Esophagus (tissue), 2 donors: ENCODE data around the gene APBB2. TPM values are rescaled to one million over a fixed set of nuclear protein-coding genes. Genes with fewer than 3 reads are reported as not detected.
A peak's percentile ranks its signal among the peaks of the same experiment; 100 is the strongest.

Source experiments
- H3K27ac ChIP-seq, 2 donors: one replicate each; pipeline ENCODE4 v1.5.1; 2013; ENCODE audit warnings: low read depth in 2 of 2, mild to moderate bottlenecking in 2 of 2, inconsistent platforms in 1 of 2, low read length in 1 of 2, moderate library complexity in 1 of 2
- H3K27me3 ChIP-seq, 2 donors: one replicate each; pipeline ENCODE4 v1.6.1; 2013; ENCODE audit warnings: low read length in 2 of 2, control low read depth in 1 of 2, mild to moderate bottlenecking in 1 of 2; ENCODE audit not compliant: insufficient read depth in 2 of 2, control insufficient read depth in 1 of 2
- H3K36me3 ChIP-seq, 2 donors: one replicate each; pipeline ENCODE4 v1.6.1; 2013; ENCODE audit warnings: low read length in 1 of 2; ENCODE audit not compliant: control insufficient read depth in 2 of 2, insufficient read depth in 2 of 2
- H3K4me1 ChIP-seq, 2 donors: one replicate each; pipeline ENCODE4 v1.6.1; 2013; ENCODE audit warnings: low read length in 1 of 2; ENCODE audit not compliant: control insufficient read depth in 2 of 2, insufficient read depth in 2 of 2
- H3K4me3 ChIP-seq, 2 donors: one replicate each; pipeline ENCODE4 v1.5.1; 2013; ENCODE audit warnings: low read length in 2 of 2, mild to moderate bottlenecking in 2 of 2, low read depth in 1 of 2, moderate library complexity in 1 of 2
- H3K9me3 ChIP-seq, 2 donors: one replicate each; pipeline ENCODE4 v1.6.1; 2013; ENCODE audit warnings: mild to moderate bottlenecking in 2 of 2, low read depth in 1 of 2, low read length in 1 of 2, moderate library complexity in 1 of 2; ENCODE audit not compliant: control insufficient read depth in 2 of 2, insufficient read depth in 1 of 2
- WGBS, 2 donors: extraction: QIAGEN DNeasy Blood & Tissue Kit; methylation state at CpG; one replicate each; pipeline ENCODE4 v1.1.7; 2013; 5-methylcytosine and 5-hydroxymethylcytosine counted together
- polyA plus RNA-seq, 2 donors: library from polyadenylated mRNA; stranded (reverse); fragments of 200-250 nt; gene quantifications; one replicate each; pipeline ENCODE4 v1.2.3, GENCODE V29; 2013
- donor health status: healthy with polysubstance abuse.
- donor health status: Bipolar disorder and iron deficiency.

The APBB2 gene
- 1 to 10 TPM; 3.0 to 4.0 TPM for polyA plus RNA-seq

GRCh38 chr4:41214136-41214824, at the start of gene APBB2:
APBB2 (minus strand) TSS chr4:41214542; CDS start chr4:41033254, 181,288 bp downstream.
- Histone ChIP-seq H3K36me3 (no peaks in the 10 kb centered on the region), H3K4me1 (no peaks in the 10 kb centered on the region), H3K9me3 (no peaks in the 10 kb centered on the region), H3K4me3 (peak within 1 kb of the TSS; percentile 76 to 78), H3K27me3 (no peaks in the 10 kb centered on the region), H3K27ac (peak within 1 kb of the TSS; percentile 74 to 76)
- 0 to 1% methylated on average over 62 to 71 of the region's 71 CpGs for WGBS, 2 donors

DNA sequence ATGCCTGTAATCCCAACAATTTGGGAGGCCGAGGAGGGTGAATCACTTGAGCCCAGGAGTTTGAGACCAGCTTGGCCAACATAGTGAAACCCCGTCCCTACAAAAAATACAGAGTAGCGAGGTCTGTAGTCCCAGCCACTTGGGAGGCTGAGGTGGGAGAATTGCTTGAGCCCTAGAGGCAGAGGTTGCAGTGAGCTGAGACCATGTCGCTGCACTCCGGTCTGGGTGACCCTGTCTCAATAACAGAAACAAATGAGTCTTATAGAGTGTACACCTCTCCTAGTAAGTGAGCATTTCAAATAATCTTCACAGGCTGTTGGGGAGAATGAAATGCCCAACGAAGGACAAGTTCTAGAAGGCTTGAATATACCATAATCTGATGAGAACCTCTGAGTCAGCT, 47.9 kb upstream of the APBB2 start:
- no peaks in the 10 kb centered on the region for H3K9me3 ChIP-seq
- no peaks in the 10 kb centered on the region for H3K27me3 ChIP-seq
- WGBS, 2 donors: 94 to 95% methylated on average over 6 of the region's 6 CpGs
- H3K4me3 ChIP-seq: no peak overlapping the region
- H3K4me1 ChIP-seq: peaks cover 3% of the 10 kb centered on the region in 2 donors
- no peak overlapping the region for H3K27ac ChIP-seq
- H3K36me3 ChIP-seq: no peaks in the 10 kb centered on the region

DNA sequence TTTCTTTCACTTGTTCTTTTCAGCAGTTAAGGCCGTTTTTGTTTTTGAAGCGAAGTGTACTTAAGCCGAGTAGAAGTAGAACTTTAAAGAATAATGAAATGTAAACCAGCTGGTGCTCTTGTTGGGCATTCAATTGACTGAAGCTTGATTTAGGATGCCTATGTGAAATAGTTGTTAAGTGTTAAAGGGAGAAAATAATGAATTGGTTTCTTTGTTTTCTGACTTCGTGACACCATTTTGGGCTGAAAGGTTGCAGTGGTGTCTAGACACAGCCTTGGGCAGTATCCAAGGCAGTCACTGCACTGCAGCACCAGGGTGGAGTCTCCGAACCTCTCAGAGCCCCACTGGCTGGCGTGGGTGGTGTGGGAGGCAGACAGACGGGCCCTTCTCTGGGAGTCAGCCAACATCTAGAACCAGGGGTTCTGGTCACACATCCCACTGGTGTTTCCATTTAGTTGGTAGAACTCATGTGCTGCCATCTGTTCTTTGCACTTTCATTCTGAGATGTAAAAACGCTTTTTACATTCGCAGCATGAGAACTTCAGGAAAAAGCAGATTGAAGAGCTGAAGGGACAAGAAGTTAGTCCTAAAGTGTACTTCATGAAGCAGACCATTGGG, 45.9 kb upstream of the APBB2 start:
- Histone ChIP-seq H3K4me1 (peaks cover 3 to 7% of the 10 kb centered on the region in 2 donors), H3K4me3 (no peak overlapping the region), H3K36me3 (no peaks in the 10 kb centered on the region), H3K9me3 (no peaks in the 10 kb centered on the region), H3K27me3 (no peaks in the 10 kb centered on the region), H3K27ac (no peak overlapping the region)
- WGBS, 2 donors: 87 to 88% methylated on average over 9 of the region's 9 CpGs

- WGBS, 2 donors: 73 to 81% methylated on average over 5 of the region's 5 CpGs
- peaks cover 3 to 7% of the 10 kb centered on the region in 2 donors for H3K4me1 ChIP-seq
- no peaks in the 10 kb centered on the region for H3K9me3 ChIP-seq
- H3K4me3 ChIP-seq: no peak overlapping the region
- H3K36me3 ChIP-seq: no peaks in the 10 kb centered on the region
- no peak overlapping the region for H3K27ac ChIP-seq
- H3K27me3 ChIP-seq: no peaks in the 10 kb centered on the region
These were observed 44.4 kb upstream of the APBB2 start for GRCh38 chr4:41258783-41259182.

DNA sequence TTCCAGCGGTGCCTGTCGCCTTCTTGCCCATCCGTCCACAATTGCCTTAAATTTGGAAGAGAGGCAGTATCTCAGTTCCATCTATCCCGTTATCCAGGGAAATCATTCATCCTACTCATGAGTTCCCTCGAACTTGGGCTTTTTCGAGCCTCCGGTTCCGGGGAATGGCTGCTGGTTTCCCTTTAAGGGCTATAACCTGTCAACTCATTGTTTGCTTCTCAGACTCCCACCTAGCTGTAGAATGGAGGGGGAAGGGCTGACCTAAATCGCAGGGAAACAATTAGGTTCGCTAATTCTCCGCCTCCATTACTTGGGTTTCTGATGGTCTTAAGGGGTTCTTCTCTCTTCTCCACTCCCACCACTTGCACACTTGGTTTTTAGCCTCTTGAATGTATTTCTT, 43.6 kb upstream of the APBB2 start:
- H3K4me1 ChIP-seq: peaks cover 3 to 7% of the 10 kb centered on the region in 2 donors
- no peak overlapping the region for H3K27ac ChIP-seq
- H3K36me3 ChIP-seq: no peaks in the 10 kb centered on the region
- no peaks in the 10 kb centered on the region for H3K9me3 ChIP-seq
- peak overlapping the region in 1 of 2 donors; percentile 44 for H3K4me3 ChIP-seq
- 32 to 33% methylated on average over 11 of the region's 11 CpGs for WGBS, 2 donors
- no peaks in the 10 kb centered on the region for H3K27me3 ChIP-seq

DNA sequence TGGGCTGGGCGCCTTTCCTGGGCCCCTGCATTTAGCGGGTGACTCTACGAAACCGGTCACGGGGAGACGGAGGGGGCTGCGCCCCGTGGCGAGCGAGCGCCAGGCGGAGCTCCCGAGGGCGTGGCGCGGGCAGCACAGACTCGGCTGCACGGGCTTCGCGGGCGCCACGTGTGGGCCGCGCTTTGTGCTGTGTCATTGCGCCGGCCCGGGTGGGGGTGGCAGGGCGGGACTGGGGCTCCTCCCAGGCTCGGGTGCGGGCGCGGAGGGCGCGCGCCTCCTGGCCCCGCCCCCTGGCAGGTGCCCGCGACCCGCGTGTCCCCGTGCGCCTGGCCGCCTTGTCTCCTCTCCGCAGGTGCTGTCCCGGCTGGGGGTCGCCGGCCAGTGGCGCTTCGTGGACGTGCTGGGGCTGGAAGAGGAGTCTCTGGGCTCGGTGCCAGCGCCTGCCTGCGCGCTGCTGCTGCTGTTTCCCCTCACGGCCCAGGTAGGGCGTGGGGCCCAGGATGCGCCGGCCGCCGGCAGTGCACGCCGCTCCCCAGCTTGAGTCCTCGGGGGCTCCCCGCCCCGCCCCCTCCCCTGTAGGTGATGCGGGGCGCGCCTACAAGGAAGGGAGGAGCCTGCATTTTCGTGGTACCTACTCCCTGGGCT, 43.0 kb upstream of the APBB2 start:
- Histone ChIP-seq H3K36me3 (no peaks in the 10 kb centered on the region), H3K27ac (no peak overlapping the region), H3K4me3 (peak overlapping the region; percentile 40 to 44), H3K9me3 (no peaks in the 10 kb centered on the region), H3K27me3 (no peaks in the 10 kb centered on the region), H3K4me1 (peaks cover 3 to 7% of the 10 kb centered on the region in 2 donors)
- 2% methylated on average over 50 to 69 of the region's 69 CpGs for WGBS, 2 donors

GRCh38 chr4:41256740-41257256, 42.5 kb upstream of the APBB2 start, which contains the start of gene UCHL1:
UCHL1 (plus strand) TSS chr4:41256928; CDS start chr4:41256977, 49 bp downstream.
- Histone ChIP-seq H3K27ac (no peak within 1 kb of the TSS), H3K4me1 (peaks cover 3 to 7% of the 10 kb centered on the region in 2 donors), H3K36me3 (no peaks in the 10 kb centered on the region), H3K4me3 (peak within 1 kb of the TSS; percentile 40 to 44), H3K27me3 (no peaks in the 10 kb centered on the region), H3K9me3 (no peaks in the 10 kb centered on the region)
- WGBS, 2 donors: 4% methylated on average over 55 of the region's 55 CpGs

GRCh38 chr4:41256131-41256739, 41.9 kb upstream of the APBB2 start:
- Histone ChIP-seq H3K36me3 (no peaks in the 10 kb centered on the region), H3K9me3 (no peaks in the 10 kb centered on the region), H3K4me1 (peaks cover 3 to 7% of the 10 kb centered on the region in 2 donors), H3K4me3 (peak overlapping the region in 1 of 2 donors; percentile 44), H3K27me3 (no peaks in the 10 kb centered on the region), H3K27ac (no peak overlapping the region)
- 30 to 43% methylated on average over 13 of the region's 13 CpGs for WGBS, 2 donors

DNA sequence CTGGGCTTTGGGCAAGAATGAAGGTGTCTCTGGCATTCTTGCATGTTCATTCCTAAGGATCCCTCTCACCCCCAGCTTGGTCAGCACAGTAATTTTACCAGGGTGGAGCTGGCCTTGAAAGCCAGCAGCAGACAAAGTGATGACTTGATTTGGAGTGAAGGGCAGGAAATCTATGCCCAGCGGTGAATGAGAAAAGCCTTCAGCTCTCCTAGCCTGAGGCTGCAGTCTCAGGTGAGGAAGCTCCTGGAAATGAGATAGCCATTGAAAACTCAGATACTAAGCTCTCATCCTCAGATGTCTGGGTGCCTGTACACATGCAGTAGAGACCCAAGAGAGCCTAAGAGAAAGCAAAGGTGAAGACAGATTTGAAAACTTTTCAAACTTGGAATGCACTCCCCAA, 31.6 kb upstream of the APBB2 start:
- H3K4me1 ChIP-seq: no peaks in the 10 kb centered on the region
- H3K27me3 ChIP-seq: no peaks in the 10 kb centered on the region
- H3K4me3 ChIP-seq: no peak overlapping the region
- no peaks in the 10 kb centered on the region for H3K36me3 ChIP-seq
- no peaks in the 10 kb centered on the region for H3K9me3 ChIP-seq
- 84 to 91% methylated on average over 1 of the region's 1 CpG for WGBS, 2 donors
- H3K27ac ChIP-seq: no peak overlapping the region
